Pulmonary artery endothelial cell (primary cell): ENCODE measurements around the gene THTPA. TPM values are rescaled to one million over a fixed set of nuclear protein-coding genes. Genes with fewer than 3 reads are reported as not detected.
"Not testable (repeated sequence)": the region's sequence is repeated elsewhere in the genome, so short reads cannot be mapped to it uniquely, and the experiment has no call there.

Experiments
- DNase-seq: peaks from one replicate; pipeline ENCODE4 v3.0.0-alpha.2; 2011; ENCODE audit warnings: low read depth, low spot score
- total RNA-seq: library from RNA; depleted of rRNA; stranded (reverse); fragments of >200 nt; gene quantifications from 2 replicates; pipeline ENCODE4 v1.2.3, GENCODE V29; 2014

Gene THTPA
- total RNA-seq, 1 donor from 2014 or later = 12.2 TPM

- DNase-seq = no peak
These were observed 22.2 kb upstream of the THTPA start for GRCh38 chr14:23533652-23534435.

- no peak for DNase-seq
These were observed 20.1 kb upstream of the THTPA start for GRCh38 chr14:23535943-23536342.

GRCh38 chr14:23536494-23536893 lies 19.6 kb upstream of the THTPA start:
- no peak for DNase-seq

- DNase-seq = not testable (repeated sequence)
These were observed 19.2 kb upstream of the THTPA start for GRCh38 chr14:23536906-23537305.

GRCh38 chr14:23537351-23538049 lies 18.6 kb upstream of the THTPA start:
- DNase-seq = no peak

- no peak for DNase-seq
These were observed 17.9 kb upstream of the THTPA start for GRCh38 chr14:23538050-23538718.

- no peak for DNase-seq
These were observed 17.3 kb upstream of the THTPA start for GRCh38 chr14:23538785-23539184.

GRCh38 chr14:23539248-23540140 lies 16.6 kb upstream of the THTPA start:
- no peak for DNase-seq

GRCh38 chr14:23540141-23540469 lies 16.0 kb upstream of the THTPA start:
- no peak for DNase-seq

- no peak for DNase-seq
These were observed 13.8 kb upstream of the THTPA start for GRCh38 chr14:23542261-23542660.

- DNase-seq = no peak
These were observed 12.7 kb upstream of the THTPA start for GRCh38 chr14:23543403-23543802.

GRCh38 chr14:23544511-23545447 lies 11.3 kb upstream of the THTPA start:
- DNase-seq = no peak

- no peak for DNase-seq
These were observed 10.2 kb upstream of the THTPA start for GRCh38 chr14:23545740-23546365.

- no peak for DNase-seq
These were observed 9.5 kb upstream of the THTPA start for GRCh38 chr14:23546450-23547035.

- no peak for DNase-seq
These were observed 8.1 kb upstream of the THTPA start for GRCh38 chr14:23547924-23548323.

GRCh38 chr14:23548351-23549318 lies 7.4 kb upstream of the THTPA start:
- DNase-seq = no peak

- no peak for DNase-seq
These were observed 5.8 kb upstream of the THTPA start for GRCh38 chr14:23550131-23550811.

GRCh38 chr14:23550812-23551265 lies 5.2 kb upstream of the THTPA start:
- no peak for DNase-seq
